ENCODE results near the gene JAZF1. TPM values are rescaled to one million over a fixed set of nuclear protein-coding genes. Genes with fewer than 3 reads are reported as not detected.

Gene JAZF1
- total RNA-seq, 2 donors from 2014 or later: 4.0 to 4.9 TPM

DNA sequence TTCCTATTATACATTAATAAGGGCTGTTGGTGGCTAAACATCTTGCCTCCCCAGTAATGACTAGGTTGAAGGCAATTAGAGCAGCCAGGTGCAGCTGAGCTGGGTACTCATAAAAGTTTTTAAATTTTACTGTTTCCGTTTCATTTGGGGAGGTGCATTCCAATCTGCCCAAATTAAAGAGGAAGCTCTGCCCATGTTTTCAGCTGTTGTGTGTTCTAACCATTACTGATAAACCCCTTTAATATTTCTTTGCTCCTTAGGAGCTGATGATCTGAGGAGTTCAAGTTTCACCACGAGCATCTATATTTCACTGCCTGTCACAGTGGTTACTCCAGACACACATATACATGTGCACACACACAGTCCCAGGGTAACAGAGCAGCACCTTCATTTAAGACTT, 94.4 kb downstream of the JAZF1 start:
- WGBS, 2 donors: 69 to 72% methylated on average over 2 of the region's 2 CpGs
- no peaks in the 10 kb centered on the region for H3K4me1 ChIP-seq
- no peaks in the 10 kb centered on the region for H3K36me3 ChIP-seq (replicated peaks in 1 of 2; ENCODE audit: insufficient read depth in 1 of 2, low read depth in 2 of 2)
- ATAC-seq: no peak
- no peak overlapping the region for H3K4me3 ChIP-seq
- DNase-seq: no peak
- H3K27ac ChIP-seq: no peak overlapping the region
- H3K27me3 ChIP-seq: no peaks in the 10 kb centered on the region
- H3K9me3 ChIP-seq: no peaks in the 10 kb centered on the region
- TF ChIP-seq POLR2A (IDR thresholded peaks at IDR 0.05): no peak
- TF ChIP-seq, protein P1, sequence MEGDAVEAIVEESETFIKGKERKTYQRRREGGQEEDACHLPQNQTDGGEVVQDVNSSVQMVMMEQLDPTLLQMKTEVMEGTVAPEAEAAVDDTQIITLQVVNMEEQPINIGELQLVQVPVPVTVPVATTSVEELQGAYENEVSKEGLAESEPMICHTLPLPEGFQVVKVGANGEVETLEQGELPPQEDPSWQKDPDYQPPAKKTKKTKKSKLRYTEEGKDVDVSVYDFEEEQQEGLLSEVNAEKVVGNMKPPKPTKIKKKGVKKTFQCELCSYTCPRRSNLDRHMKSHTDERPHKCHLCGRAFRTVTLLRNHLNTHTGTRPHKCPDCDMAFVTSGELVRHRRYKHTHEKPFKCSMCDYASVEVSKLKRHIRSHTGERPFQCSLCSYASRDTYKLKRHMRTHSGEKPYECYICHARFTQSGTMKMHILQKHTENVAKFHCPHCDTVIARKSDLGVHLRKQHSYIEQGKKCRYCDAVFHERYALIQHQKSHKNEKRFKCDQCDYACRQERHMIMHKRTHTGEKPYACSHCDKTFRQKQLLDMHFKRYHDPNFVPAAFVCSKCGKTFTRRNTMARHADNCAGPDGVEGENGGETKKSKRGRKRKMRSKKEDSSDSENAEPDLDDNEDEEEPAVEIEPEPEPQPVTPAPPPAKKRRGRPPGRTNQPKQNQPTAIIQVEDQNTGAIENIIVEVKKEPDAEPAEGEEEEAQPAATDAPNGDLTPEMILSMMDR (IDR thresholded peaks at IDR 0.05): no peak
- intact Hi-C loops (cut with DNase I): no loop called here

DNA sequence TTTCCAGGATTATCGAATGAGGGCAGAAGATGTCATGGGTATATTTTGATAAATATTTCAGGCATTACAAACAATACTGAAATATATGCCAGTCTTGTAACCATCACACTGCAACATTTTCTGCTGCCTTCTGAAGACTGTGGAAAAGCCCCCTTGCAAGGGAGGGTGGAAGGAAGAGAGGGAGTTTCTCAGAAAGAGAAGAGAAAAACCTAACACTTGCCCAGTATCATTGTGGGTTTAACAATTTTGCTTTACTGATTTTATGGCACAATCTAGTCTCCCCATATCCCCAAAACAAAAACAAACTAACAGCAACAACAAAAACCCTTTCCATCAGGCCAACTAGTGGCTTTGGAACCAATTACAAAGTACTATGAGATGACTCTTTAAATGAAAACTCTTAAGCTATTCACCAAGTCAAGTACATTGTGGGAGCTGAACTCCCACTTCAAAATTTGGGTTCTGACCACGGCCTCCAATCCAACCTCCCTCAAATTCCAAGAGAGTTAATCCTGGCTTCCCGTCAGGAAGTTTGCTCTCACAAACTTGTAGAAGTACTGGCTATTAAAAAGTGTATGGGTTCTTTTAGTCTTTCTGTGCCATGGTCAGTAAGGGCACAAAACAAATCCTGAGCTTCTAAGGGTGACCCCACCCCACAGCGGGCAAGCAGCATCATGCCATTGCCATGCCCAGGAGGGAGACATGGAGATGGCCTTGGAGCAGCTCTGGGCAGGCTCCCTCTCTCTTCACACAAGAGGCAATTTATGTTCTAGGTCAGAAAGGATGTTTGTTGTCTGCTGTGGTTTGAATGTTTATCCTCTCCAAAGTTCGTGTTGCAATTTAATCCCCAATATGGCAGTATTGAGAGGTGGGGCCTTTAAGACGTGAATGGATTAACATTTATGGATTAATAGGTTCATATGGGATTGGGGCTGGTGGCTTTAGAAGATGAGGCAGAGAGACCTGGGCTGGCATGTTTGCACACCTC, 96.3 kb downstream of the JAZF1 start:
- TF ChIP-seq, protein P1 (IDR thresholded peaks at IDR 0.05): no peak
- TF ChIP-seq POLR2A (IDR thresholded peaks at IDR 0.05): no peak
- no peak overlapping the region for H3K4me3 ChIP-seq
- intact Hi-C loops (cut with DNase I): no loop called here
- DNase-seq (no peak), ATAC-seq (no peak)
- H3K36me3 ChIP-seq (replicated peaks in 1 of 2; ENCODE audit: insufficient read depth in 1 of 2, low read depth in 2 of 2): no peaks in the 10 kb centered on the region
- no peaks in the 10 kb centered on the region for H3K4me1 ChIP-seq
- 83 to 91% methylated on average over 6 of the region's 6 CpGs for WGBS, 2 donors
- no peaks in the 10 kb centered on the region for H3K27me3 ChIP-seq
- H3K27ac ChIP-seq: peak overlapping the region in 1 of 4 donors; percentile 6
- H3K9me3 ChIP-seq: no peaks in the 10 kb centered on the region

DNA sequence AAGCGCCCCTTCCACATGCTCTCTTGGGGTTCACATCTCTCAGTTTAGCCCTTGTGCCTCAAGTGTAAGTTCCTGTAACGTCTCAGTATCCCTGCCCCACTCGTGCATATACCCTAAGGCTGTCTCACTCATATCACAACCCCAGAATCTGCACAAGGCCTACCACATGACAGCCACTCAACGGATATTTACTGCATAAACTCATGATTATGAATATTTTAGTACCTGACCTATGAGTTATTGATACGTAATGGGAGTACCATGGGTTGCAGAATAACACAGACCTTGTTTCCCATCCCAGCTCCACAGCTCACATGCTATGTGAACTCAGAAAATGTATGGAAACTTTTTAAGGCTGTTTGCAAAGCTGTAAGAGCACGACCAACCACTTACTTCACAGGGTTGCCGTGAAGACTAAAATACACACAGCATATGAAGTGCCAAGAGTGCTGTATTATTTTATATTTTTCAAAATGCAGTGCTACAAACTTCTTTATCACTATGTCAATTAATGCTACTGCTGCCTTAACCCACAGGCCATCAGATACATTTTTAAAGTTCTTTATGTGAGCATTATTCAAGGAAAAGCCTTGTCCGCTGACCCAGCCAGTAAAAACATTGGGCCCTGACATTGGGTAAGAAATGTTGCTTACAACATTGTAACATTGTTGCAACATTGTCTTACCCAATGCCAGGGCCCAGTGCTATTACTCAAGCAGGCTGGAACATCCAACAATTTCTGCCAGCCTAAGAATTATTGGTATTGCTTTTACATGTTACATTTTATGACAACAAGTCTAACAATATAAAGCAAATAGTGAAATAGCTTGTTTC, 97.2 kb downstream of the JAZF1 start:
- intact Hi-C loops (cut with DNase I): no loop called here
- no peaks in the 10 kb centered on the region for H3K27me3 ChIP-seq
- ATAC-seq (no peak), DNase-seq (peak in 1 of 4 donors; percentile 37)
- no peak overlapping the region for H3K4me3 ChIP-seq
- H3K4me1 ChIP-seq: no peaks in the 10 kb centered on the region
- TF ChIP-seq, protein P1 (IDR thresholded peaks at IDR 0.05): no peak
- TF ChIP-seq POLR2A (IDR thresholded peaks at IDR 0.05): no peak
- no peaks in the 10 kb centered on the region for H3K36me3 ChIP-seq (replicated peaks in 1 of 2; ENCODE audit: insufficient read depth in 1 of 2, low read depth in 2 of 2)
- no peak overlapping the region for H3K27ac ChIP-seq
- WGBS, 2 donors: 76 to 89% methylated on average over 8 of the region's 8 CpGs
- H3K9me3 ChIP-seq: no peaks in the 10 kb centered on the region

DNA sequence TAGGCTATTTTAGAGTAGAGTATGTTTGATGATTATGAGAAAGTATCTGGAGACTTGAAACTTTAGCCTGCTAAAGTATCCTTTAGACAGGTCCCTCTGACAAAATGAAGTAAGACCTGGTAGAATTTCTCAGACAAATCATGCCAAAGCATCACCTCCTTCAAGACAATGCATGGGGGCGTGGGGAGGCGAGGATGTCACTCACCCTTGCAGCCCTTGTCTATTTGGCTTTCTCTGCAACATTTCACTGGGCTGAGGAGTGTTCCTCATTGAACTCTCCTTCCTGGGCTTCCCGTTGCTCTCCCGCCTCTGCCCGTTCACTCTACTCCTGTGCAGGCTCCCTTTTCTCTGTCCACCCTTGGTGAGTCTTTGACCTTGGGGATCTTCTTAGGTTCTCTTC, 98.5 kb downstream of the JAZF1 start:
- H3K27me3 ChIP-seq: no peaks in the 10 kb centered on the region
- WGBS, 2 donors: 85 to 90% methylated on average over 5 of the region's 5 CpGs
- no peaks in the 10 kb centered on the region for H3K36me3 ChIP-seq (replicated peaks in 1 of 2; ENCODE audit: insufficient read depth in 1 of 2, low read depth in 2 of 2)
- ATAC-seq (no peak), DNase-seq (no peak)
- H3K4me3 ChIP-seq: no peak overlapping the region
- no peaks in the 10 kb centered on the region for H3K4me1 ChIP-seq
- intact Hi-C loops (cut with DNase I): no loop called here
- H3K9me3 ChIP-seq: no peaks in the 10 kb centered on the region
- H3K27ac ChIP-seq: no peak overlapping the region
- TF ChIP-seq, protein P1 (IDR thresholded peaks at IDR 0.05): no peak
- TF ChIP-seq POLR2A (IDR thresholded peaks at IDR 0.05): no peak
